H1 (cell line): ENCODE measurements around the gene DNAJC6. TPM values are rescaled to one million over a fixed set of nuclear protein-coding genes. Genes with fewer than 3 reads are reported as not detected.

Experiments
- CREB1 ChIP-seq: IDR thresholded peaks from 2 replicates; pipeline ENCODE4 v1.6.1; 2012; ENCODE audit warnings: inconsistent platforms
- SIX5 ChIP-seq: IDR thresholded peaks from 2 replicates; pipeline ENCODE4 v1.6.1; 2011; ENCODE audit warnings: mild to moderate bottlenecking, low read depth, low read length
- polyA plus RNA-seq, 7 experiments: library from polyadenylated mRNA; depleted of rRNA in 3 of 7; stranded (reverse) in 5 of 7; unstranded in 2 of 7; fragments of >200 nt in 5 of 7; fragments of 200-250 nt in 2 of 7; gene quantifications; 1 replicate in 5 of 7; 2 replicates in 1 of 7; 4 replicates in 1 of 7; pipeline versions ENCODE4 v1.2.1 to v1.2.3, GENCODE V29; 2011 to 2013; ENCODE audit warnings: missing spikeins in 2 of 7, mixed read lengths in 2 of 7
- total RNA-seq: library from RNA; stranded (reverse); fragmentation: NEBNext Ultra II Directional; extraction: Animal tissue kit (Norgen Biotek cat#: 25700); gene quantifications from 2 replicates; pipeline ENCODE4 v1.2.1, GENCODE V29; 2021
- TF ChIP-seq, protein P1 (sequence below): fragments of 300-600 bp; sonication (generic); IDR thresholded peaks from 2 replicates; pipeline ENCODE4 v1.7.1; 2012; ENCODE audit warnings: low read length, moderate library complexity, mild to moderate bottlenecking, inconsistent platforms; ENCODE audit not compliant: insufficient replicate concordance
- TF ChIP-seq, protein P2 (sequence below): IDR thresholded peaks from 2 replicates; pipeline ENCODE4 v1.6.1; 2011; ENCODE audit warnings: low read length, improper control_type of control experiment

Gene DNAJC6
- total and polyA plus RNA-seq, 2 of the 8 experiments (the other 6 are each of a cell fraction or from before 2014, with no cell fraction given): 1.6 to 3.0 TPM

DNA sequence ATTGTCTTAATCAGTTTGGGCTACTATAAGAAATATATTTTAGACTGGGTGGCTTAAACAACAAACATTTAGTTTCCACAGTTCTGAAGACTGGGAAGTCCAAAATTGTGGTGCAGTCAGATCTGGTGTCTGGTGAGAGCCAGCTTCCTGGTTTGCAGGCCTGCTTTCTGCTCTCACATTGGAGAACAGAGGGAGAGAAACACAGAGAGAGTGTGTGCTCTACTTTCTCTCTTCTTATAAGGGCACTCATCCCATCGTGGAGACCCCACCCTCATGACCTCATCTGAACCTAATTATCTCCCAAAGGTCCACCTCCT lies 115.2 kb downstream of the DNAJC6 start (continued):
- TF ChIP-seq, protein P1, sequence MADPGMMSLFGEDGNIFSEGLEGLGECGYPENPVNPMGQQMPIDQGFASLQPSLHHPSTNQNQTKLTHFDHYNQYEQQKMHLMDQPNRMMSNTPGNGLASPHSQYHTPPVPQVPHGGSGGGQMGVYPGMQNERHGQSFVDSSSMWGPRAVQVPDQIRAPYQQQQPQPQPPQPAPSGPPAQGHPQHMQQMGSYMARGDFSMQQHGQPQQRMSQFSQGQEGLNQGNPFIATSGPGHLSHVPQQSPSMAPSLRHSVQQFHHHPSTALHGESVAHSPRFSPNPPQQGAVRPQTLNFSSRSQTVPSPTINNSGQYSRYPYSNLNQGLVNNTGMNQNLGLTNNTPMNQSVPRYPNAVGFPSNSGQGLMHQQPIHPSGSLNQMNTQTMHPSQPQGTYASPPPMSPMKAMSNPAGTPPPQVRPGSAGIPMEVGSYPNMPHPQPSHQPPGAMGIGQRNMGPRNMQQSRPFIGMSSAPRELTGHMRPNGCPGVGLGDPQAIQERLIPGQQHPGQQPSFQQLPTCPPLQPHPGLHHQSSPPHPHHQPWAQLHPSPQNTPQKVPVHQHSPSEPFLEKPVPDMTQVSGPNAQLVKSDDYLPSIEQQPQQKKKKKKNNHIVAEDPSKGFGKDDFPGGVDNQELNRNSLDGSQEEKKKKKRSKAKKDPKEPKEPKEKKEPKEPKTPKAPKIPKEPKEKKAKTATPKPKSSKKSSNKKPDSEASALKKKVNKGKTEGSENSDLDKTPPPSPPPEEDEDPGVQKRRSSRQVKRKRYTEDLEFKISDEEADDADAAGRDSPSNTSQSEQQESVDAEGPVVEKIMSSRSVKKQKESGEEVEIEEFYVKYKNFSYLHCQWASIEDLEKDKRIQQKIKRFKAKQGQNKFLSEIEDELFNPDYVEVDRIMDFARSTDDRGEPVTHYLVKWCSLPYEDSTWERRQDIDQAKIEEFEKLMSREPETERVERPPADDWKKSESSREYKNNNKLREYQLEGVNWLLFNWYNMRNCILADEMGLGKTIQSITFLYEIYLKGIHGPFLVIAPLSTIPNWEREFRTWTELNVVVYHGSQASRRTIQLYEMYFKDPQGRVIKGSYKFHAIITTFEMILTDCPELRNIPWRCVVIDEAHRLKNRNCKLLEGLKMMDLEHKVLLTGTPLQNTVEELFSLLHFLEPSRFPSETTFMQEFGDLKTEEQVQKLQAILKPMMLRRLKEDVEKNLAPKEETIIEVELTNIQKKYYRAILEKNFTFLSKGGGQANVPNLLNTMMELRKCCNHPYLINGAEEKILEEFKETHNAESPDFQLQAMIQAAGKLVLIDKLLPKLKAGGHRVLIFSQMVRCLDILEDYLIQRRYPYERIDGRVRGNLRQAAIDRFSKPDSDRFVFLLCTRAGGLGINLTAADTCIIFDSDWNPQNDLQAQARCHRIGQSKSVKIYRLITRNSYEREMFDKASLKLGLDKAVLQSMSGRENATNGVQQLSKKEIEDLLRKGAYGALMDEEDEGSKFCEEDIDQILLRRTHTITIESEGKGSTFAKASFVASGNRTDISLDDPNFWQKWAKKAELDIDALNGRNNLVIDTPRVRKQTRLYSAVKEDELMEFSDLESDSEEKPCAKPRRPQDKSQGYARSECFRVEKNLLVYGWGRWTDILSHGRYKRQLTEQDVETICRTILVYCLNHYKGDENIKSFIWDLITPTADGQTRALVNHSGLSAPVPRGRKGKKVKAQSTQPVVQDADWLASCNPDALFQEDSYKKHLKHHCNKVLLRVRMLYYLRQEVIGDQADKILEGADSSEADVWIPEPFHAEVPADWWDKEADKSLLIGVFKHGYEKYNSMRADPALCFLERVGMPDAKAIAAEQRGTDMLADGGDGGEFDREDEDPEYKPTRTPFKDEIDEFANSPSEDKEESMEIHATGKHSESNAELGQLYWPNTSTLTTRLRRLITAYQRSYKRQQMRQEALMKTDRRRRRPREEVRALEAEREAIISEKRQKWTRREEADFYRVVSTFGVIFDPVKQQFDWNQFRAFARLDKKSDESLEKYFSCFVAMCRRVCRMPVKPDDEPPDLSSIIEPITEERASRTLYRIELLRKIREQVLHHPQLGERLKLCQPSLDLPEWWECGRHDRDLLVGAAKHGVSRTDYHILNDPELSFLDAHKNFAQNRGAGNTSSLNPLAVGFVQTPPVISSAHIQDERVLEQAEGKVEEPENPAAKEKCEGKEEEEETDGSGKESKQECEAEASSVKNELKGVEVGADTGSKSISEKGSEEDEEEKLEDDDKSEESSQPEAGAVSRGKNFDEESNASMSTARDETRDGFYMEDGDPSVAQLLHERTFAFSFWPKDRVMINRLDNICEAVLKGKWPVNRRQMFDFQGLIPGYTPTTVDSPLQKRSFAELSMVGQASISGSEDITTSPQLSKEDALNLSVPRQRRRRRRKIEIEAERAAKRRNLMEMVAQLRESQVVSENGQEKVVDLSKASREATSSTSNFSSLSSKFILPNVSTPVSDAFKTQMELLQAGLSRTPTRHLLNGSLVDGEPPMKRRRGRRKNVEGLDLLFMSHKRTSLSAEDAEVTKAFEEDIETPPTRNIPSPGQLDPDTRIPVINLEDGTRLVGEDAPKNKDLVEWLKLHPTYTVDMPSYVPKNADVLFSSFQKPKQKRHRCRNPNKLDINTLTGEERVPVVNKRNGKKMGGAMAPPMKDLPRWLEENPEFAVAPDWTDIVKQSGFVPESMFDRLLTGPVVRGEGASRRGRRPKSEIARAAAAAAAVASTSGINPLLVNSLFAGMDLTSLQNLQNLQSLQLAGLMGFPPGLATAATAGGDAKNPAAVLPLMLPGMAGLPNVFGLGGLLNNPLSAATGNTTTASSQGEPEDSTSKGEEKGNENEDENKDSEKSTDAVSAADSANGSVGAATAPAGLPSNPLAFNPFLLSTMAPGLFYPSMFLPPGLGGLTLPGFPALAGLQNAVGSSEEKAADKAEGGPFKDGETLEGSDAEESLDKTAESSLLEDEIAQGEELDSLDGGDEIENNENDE: no peak
- TF ChIP-seq SIX5 (no peak), CREB1 (no peak)
- TF ChIP-seq, protein P2, sequence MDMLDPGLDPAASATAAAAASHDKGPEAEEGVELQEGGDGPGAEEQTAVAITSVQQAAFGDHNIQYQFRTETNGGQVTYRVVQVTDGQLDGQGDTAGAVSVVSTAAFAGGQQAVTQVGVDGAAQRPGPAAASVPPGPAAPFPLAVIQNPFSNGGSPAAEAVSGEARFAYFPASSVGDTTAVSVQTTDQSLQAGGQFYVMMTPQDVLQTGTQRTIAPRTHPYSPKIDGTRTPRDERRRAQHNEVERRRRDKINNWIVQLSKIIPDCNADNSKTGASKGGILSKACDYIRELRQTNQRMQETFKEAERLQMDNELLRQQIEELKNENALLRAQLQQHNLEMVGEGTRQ: no peak
